Fibroblast of pulmonary artery (primary cell): Measurements from ENCODE around the gene HOXD9.
A peak's percentile ranks its signal among the peaks of the same experiment; 100 is the strongest.

ENCODE experiments used
- DNase-seq: peaks from one replicate; pipeline ENCODE4 v3.0.0-alpha.2; 2010; ENCODE audit warnings: low read depth
- H3K4me3 ChIP-seq: replicated peaks from 2 replicates; pipeline ENCODE4 v1.5.1; 2011; ENCODE audit warnings: low read depth, mild to moderate bottlenecking, control low read depth, low read length, moderate library complexity
- TF ChIP-seq, protein P1 (sequence below): IDR thresholded peaks from 2 replicates; pipeline ENCODE4 v1.5.1; 2011; ENCODE audit warnings: mild to moderate bottlenecking, control low read depth, low read length, inconsistent platforms; ENCODE audit errors: missing control alignments

HOXD9 gene

DNA sequence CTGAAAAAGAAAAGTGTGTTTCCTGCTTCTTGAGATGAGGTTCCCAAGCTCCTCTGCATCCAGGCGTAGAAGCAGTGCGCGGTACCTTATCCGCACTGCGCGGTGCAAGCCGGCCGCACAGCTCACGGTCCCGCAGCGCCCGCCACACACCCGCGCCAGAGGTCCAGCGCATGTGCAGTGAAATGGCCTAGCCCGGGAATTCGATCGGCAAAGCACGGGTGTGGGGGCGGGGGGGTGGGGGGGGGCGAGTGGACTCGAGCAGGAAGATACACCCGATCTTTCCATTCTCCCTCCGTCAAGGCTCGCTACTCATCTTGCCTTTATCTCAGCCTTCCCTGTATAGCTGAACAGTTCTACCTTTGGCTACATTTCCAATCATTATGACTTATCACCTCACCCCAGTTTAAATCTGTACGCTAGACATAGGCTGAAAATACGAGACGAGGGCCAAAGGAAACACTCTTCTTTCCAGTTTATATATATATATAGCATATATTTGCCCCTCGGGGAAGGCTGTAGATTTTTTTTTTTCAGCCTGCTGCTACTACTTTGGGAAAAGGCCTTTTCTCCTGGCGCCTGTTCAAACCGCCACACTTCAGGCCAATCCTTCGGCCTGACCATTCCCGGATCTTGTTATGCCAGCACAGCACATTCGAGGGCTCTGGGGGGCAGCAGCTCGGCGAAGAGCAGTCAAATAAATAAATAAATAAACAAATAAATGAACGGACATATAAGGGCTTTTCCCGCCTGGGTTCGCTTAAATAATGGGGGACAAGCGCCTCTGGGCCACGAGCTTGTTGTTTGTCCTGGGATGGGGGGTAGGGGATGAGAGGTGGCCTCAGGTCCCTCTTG, 17.4 kb downstream of the HOXD9 start:
- peak overlapping the region; percentile 53 for H3K4me3 ChIP-seq
- no peak for DNase-seq
- TF ChIP-seq, protein P1, sequence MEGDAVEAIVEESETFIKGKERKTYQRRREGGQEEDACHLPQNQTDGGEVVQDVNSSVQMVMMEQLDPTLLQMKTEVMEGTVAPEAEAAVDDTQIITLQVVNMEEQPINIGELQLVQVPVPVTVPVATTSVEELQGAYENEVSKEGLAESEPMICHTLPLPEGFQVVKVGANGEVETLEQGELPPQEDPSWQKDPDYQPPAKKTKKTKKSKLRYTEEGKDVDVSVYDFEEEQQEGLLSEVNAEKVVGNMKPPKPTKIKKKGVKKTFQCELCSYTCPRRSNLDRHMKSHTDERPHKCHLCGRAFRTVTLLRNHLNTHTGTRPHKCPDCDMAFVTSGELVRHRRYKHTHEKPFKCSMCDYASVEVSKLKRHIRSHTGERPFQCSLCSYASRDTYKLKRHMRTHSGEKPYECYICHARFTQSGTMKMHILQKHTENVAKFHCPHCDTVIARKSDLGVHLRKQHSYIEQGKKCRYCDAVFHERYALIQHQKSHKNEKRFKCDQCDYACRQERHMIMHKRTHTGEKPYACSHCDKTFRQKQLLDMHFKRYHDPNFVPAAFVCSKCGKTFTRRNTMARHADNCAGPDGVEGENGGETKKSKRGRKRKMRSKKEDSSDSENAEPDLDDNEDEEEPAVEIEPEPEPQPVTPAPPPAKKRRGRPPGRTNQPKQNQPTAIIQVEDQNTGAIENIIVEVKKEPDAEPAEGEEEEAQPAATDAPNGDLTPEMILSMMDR = no peak

DNA sequence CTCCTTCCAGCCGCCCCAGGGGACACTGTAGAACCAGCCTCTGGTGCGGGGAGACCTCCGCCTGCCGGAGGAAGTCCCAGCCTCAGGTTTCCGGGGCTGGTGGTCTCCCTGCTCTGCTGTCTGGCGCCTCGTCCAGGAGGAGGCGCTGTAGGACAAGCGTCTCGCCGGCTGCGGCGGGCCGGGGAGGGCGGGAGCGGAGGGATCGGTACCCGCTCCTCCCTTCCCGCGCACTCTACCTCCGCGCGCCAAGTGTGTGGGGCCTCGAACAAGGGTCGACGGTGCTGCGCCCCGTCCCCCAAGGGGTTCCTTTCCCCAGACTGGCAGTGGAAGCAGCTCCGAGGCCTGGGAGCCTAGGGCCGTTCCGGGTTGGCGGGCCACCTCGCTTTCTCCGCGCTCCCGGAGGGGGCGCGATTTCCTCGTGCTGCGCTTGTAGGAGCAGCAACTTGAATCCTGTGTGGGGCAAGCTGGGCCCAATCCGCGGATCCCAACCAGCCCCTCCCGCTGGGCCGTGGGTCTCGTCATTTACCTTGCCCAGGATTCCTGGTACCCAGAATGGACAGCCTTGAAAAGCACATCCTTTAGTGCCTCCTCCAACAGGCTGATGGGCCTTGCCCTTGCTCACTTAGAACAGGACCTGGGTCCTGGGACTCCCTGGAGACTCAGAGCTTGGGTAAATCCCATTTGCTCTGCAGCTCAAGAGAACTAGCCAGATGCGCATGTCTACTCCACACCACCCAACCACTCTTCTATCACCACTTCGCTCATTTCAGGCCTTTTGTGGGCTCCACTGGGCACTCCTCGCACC, 18.2 kb downstream of the HOXD9 start:
- TF ChIP-seq, protein P1 = peak; percentile 61
- DNase-seq = peak; percentile 62
- peak overlapping the region; percentile 53 for H3K4me3 ChIP-seq

DNA sequence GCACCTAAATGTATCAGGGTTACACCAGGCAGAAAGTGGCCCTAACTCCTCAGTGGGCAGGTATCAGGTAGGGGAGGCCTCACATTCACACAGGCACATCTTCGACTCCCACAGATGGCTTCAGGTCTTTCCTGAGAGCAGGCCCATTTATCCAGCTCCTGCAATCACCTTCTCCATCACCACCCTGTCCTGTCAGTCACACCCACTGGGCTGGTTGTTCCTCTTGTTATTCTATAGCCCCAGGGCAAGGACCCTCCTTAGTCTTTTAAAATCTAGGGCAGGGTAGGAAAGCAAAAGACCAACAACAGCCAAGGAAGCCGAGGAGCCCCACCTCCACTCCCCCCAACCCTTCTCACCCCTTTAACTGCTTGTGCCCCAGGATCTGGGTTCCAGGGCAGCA, 19.8 kb downstream of the HOXD9 start:
- no peak overlapping the region for H3K4me3 ChIP-seq
- TF ChIP-seq, protein P1 = no peak
- DNase-seq = no peak

DNA sequence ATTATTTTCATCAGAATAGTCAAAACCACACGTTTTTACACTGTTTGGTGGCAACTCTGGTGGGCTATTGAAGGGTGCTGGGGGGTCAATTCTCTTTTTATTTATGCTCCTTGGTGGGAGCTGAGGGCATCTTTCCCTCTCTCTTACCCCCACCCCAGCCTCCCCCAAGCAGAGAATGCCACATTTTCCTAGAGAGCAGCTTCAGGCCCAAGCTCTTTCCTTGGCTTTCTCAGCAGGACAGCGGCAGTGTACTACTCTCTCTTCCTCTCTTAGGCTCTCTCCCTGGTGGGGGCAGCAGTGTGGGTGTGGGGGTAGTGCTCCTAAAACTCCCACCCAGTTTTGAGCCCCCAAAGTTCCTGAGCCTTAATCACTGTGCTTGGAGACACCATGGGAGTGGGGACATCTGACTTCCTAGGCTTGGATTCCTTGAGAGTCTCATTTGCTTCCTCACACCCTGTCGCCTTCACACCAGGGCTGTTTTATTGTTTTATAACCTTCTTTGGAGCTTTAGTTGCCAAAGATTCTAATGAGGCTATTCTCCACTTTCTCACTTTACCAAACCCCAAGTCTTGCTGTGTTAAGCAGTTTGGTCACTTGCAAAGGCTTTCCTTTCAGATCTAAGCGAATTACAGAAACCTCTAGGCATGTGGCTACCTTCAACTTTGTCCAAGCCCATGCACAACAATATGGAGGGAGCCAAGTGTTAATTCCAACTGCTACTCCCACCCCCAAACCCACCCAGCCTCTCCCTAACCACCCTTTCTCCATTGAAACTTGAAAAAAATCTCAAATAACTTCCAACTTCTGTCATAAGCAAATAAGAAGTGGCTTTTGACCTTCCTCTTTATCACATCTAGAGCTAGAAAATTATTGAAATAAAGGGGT, 22.8 kb downstream of the HOXD9 start:
- no peak for DNase-seq
- TF ChIP-seq, protein P1 = no peak
- H3K4me3 ChIP-seq = no peak overlapping the region

DNA sequence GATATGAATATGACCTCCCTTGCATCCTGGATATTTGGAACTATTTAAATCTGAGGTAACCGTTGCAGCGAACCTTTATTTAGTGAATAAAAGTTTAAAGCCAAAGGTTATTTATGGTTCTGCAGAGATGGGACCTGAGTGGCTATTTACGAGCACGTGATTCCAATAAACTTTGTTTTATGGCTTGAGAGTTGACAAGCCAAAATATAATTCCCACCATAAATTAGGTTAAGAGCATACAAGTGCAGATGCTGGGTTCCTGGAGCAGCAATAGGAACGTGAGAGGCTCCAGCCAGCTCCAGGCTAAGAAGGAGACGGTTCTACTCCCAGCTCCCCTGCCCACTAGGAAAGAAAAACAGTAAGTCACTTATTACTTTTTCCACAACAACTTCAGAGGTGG, 23.6 kb downstream of the HOXD9 start:
- no peak overlapping the region for H3K4me3 ChIP-seq
- TF ChIP-seq, protein P1 = no peak

DNA sequence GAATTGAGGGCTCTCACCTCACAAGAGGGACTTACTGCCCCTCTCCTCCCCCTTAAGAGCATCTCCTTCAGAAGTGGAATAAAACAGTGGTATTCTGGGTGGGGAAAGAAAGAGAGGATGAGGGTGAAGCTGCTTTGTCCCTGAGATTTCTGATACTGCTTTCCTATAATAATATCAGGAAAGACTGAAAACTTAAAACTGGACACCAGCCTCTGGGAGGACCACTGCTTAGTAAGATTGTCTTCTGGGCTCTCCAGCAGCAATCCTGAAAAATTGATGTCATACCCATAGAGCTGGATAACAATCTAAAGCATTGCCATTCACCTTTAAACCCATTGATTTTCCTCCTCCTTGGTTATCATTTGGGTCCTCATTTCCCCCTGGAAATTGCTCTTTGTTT, 24.1 kb downstream of the HOXD9 start:
- no peak for DNase-seq
- H3K4me3 ChIP-seq = no peak overlapping the region
- TF ChIP-seq, protein P1 = no peak

More for the DNA sequence above, 23.6 kb downstream of the HOXD9 start:
- no peak for DNase-seq
